Right lobe of liver (tissue), 6 donors: Measurements from ENCODE around the gene PRKCZ. TPM values are rescaled to one million over a fixed set of nuclear protein-coding genes. Genes with fewer than 3 reads are reported as not detected.

Experiments used
- ATAC-seq, 4 donors: fragments of 200-7000 bp; cut with Tn5 transposase; one replicate each; pipeline ENCODE4 v1.9.1; 2020; ENCODE audit warnings: mild to moderate bottlenecking in 4 of 4, moderate library complexity in 4 of 4
- DNase-seq, 3 donors: peaks; one replicate each; pipeline ENCODE4 v3.0.0-alpha.2; 2020
- H3K27ac ChIP-seq, 3 donors: fragments of 200-600 bp; one replicate each; pipeline ENCODE4 v1.8.0; 2022
- H3K27me3 ChIP-seq, 2 donors: fragments of 200-600 bp; one replicate each; pipeline ENCODE4 v1.8.0; 2022
- H3K36me3 ChIP-seq, 4 donors: fragments of 200-600 bp; sonication (generic) in 1 of 4; one replicate each; pipeline versions ENCODE4 v1.5.1 to v1.8.0; 2017 to 2022; ENCODE audit warnings: control low read depth in 1 of 4
- H3K4me1 ChIP-seq, 4 donors: fragments of 200-600 bp; sonication (generic) in 1 of 4; one replicate each; pipeline versions ENCODE4 v1.5.1 to v1.8.0; 2017 to 2022; ENCODE audit warnings: control low read depth in 1 of 4
- H3K4me3 ChIP-seq, 3 donors: fragments of 200-600 bp; one replicate each; pipeline ENCODE4 v1.8.0; 2022
- H3K9me3 ChIP-seq, 4 donors: fragments of 200-600 bp; sonication (generic) in 1 of 4; one replicate each; pipeline versions ENCODE4 v1.5.1 to v1.8.0; 2017 to 2022; ENCODE audit warnings: control low read depth in 1 of 4
- POLR2A ChIP-seq: fragments of 450-650 bp; IDR thresholded peaks from one replicate; pipeline ENCODE4 v1.6.1; 2017; ENCODE audit warnings: antibody characterized with exemption, mild to moderate bottlenecking
- WGBS: methylation state at CpG from one replicate; pipeline ENCODE4 v1.1.6; 2018; ENCODE audit warnings: low coverage, low lambda C conversion rate; ENCODE audit not compliant: insufficient coverage; ENCODE audit errors: missing lambda C conversion rate; 5-methylcytosine and 5-hydroxymethylcytosine counted together
- intact Hi-C, 2 donors: fragments of 100-400 bp; cut with DNase I; formaldehyde crosslinking; loops; one replicate each; pipeline versions ENCODE4 v1.11.2 to v1.14.1; 2022
- total RNA-seq, 6 experiments: library from RNA; depleted of rRNA in 2 of 6; stranded (reverse); fragments of >200 nt in 2 of 6; fragmentation: NEBNext Ultra II Directional in 3 of 6; extraction: Animal tissue kit (Norgen Biotek cat#: 25700) in 3 of 6; gene quantifications; one replicate each; pipeline versions ENCODE4 v1.1.0 to v1.2.4, GENCODE V29; 2016 to 2023
- TF ChIP-seq, protein P1 (sequence below), 4 donors: fragments of 200-600 bp in 3 of 4; fragments of 450-650 bp in 1 of 4; IDR thresholded peaks; one replicate each; pipeline versions ENCODE4 v1.5.1 to v1.8.0; 2016 to 2022; ENCODE audit warnings: antibody characterized with exemption in 4 of 4, mild to moderate bottlenecking in 2 of 4
- donor health status: DM: no; HTN: yes; CAD: no.
- donor health status: DM: no; HTN: no; CAD: no.
- donor health status: DM: no; HTN: no; CAD: no.
- donor health status: DM: no; HTN: yes; CAD: no.
- donor health status: DM: no; HTN: yes; CAD: no.

The PRKCZ gene
- total RNA-seq, 6 experiments from 2014 or later = 10.3 to 20.1 (median 15.8) TPM

DNA sequence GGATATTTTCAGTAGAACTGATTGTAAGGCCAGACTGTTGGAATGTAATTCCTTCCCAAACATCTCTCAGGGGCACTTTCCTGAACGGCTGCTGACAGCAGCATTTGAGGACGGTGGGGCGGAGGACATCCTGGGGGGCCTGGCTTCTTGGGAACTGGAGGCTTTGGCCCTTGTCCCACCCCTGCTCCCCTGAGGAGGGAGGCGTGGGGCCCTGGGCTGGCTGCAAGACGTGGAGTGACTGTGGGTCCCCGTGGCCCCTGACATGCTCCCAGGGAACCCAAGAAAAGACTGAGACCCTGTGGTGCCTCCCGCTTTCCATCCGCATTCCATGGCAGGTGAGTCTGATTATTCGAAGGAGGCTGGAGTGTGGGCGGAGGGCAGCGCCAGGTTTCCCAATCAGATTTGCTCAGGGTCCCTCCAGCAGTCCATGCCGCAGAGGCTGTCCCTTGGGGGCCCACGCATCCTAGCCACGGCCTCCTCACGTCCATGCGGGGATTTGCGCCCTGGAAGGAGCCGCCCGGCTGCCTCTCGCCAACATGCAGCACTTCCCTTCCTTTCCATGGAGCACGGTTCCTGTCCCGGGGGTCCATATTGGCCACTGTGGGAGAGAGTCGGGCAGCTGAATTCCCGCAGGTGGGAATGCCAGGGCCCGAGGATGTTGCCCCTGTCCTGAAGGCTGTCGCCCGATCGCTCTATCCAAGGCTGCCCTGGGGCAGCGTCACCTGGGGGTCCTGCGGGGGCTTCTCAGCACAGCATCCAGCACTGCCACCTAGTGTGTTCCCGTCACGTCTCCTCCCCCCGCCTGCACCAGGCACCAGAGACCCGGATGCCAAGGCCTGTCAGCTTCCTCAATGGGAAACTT, 75.4 kb downstream of the PRKCZ start:
- DNase-seq (peak in 1 of 3 donors; percentile 51), ATAC-seq (no peak)
- Histone ChIP-seq H3K4me1 (no peaks in the 10 kb centered on the region), H3K27me3 (no peaks in the 10 kb centered on the region), H3K36me3 (no peaks in the 10 kb centered on the region), H3K9me3 (no peaks in the 10 kb centered on the region), H3K27ac (no peak overlapping the region), H3K4me3 (no peak overlapping the region)
- 89% methylated on average over 5 of the region's 34 CpGs for WGBS
- intact Hi-C loops = no loop called here
- TF ChIP-seq POLR2A = no peak
- TF ChIP-seq, protein P1, sequence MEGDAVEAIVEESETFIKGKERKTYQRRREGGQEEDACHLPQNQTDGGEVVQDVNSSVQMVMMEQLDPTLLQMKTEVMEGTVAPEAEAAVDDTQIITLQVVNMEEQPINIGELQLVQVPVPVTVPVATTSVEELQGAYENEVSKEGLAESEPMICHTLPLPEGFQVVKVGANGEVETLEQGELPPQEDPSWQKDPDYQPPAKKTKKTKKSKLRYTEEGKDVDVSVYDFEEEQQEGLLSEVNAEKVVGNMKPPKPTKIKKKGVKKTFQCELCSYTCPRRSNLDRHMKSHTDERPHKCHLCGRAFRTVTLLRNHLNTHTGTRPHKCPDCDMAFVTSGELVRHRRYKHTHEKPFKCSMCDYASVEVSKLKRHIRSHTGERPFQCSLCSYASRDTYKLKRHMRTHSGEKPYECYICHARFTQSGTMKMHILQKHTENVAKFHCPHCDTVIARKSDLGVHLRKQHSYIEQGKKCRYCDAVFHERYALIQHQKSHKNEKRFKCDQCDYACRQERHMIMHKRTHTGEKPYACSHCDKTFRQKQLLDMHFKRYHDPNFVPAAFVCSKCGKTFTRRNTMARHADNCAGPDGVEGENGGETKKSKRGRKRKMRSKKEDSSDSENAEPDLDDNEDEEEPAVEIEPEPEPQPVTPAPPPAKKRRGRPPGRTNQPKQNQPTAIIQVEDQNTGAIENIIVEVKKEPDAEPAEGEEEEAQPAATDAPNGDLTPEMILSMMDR (IDR thresholded peaks at IDR 0.05) = no peak

GRCh38 chr1:2126331-2127186, 76.3 kb downstream of the PRKCZ start:
- Histone ChIP-seq H3K36me3 (no peaks in the 10 kb centered on the region), H3K27me3 (no peaks in the 10 kb centered on the region), H3K4me3 (no peak overlapping the region), H3K4me1 (no peaks in the 10 kb centered on the region), H3K9me3 (no peaks in the 10 kb centered on the region), H3K27ac (no peak overlapping the region)
- no peak for TF ChIP-seq POLR2A
- TF ChIP-seq, protein P1 (IDR thresholded peaks at IDR 0.05) = no peak
- intact Hi-C loops = no loop called here
- DNase-seq = peak in 1 of 3 donors; percentile 49
- ATAC-seq = peak in 2 of 4 donors; percentile 6 to 24
- 71% methylated on average over 5 of the region's 39 CpGs for WGBS

DNA sequence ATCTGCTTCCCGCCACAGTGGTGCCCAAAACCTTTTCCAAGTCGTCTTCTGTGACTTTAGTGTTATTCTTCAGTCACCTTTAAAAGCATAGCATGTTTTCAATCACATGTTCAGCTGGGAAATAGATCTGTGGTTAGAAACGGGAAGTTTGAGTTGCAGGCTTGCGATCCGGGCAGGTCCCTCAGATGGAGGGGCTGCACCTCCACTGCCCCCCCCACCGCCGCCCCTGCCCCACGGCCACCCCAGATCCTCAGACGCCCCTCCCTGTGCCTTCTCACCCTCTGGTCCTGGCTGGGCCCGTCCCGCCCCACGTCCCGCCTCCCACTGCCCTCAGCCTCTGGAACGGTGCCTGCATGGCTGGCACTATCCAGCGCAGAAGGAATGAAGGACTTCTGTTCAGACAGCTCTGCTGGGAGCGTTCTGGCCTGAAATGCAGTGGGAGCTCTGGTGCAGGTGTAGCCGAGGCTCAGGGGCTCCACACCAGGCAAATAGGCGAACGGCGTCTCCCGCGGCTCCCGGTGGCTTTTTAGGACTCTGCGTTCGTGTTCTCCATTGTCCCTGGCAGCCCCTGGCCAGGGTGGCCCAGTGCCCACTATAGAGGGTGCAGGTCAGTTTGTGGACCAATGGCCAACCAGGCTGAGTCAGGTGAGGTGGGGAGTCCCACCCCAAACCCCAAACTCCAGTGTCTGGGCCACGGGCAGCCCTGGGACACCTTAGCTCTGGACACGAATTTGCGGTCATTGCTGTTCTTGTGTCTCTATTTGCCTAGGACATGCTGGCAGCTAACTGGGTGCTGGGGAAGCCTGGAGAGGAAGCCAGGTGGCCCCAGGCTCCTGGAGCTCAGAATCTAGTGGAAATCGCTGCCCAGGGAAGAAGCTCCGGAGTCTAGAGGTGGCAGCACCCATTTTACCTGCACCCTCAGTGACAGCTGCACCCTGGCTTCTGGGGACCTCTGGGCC, 77.3 kb downstream of the PRKCZ start:
- peak in 1 of 3 donors; percentile 49 for DNase-seq
- Histone ChIP-seq H3K27ac (no peak overlapping the region), H3K4me3 (no peak overlapping the region), H3K27me3 (no peaks in the 10 kb centered on the region), H3K4me1 (peaks cover 0 to 5% (median 0%) of the 10 kb centered on the region in 4 donors), H3K36me3 (no peaks in the 10 kb centered on the region), H3K9me3 (no peaks in the 10 kb centered on the region)
- intact Hi-C loops = no loop called here
- TF ChIP-seq POLR2A = no peak
- TF ChIP-seq, protein P1 (IDR thresholded peaks at IDR 0.05) = no peak
- WGBS = 57% methylated on average over 7 of the region's 30 CpGs
- ATAC-seq = peak in 3 of 4 donors; percentile 16 to 43 (median 20)
